DMS 273 (cell line): Measurements from ENCODE around the gene MOAP1.
"Not testable (repeated sequence)": the region's sequence is repeated elsewhere in the genome, so short reads cannot be mapped to it uniquely, and the experiment has no call there.

Experiments
- DNase-seq: peaks from one replicate; lab custom pipeline; 2025; ENCODE audit not compliant: unreplicated experiment; lab: John Stamatoyannopoulos, UW

Gene MOAP1

GRCh38 chr14:93148979-93149378, 35.7 kb downstream of the MOAP1 start:
- DNase-seq, result no peak

GRCh38 chr14:93146119-93146518, 38.6 kb downstream of the MOAP1 start:
- no peak for DNase-seq

- DNase-seq, result no peak
Observed at GRCh38 chr14:93142854-93143652, 41.6 kb downstream of the MOAP1 start.

- DNase-seq, result peak; percentile 85
Observed at GRCh38 chr14:93137864-93138263, 46.8 kb downstream of the MOAP1 start.

- DNase-seq, result not testable (repeated sequence)
Observed at GRCh38 chr14:93136508-93136907, 48.2 kb downstream of the MOAP1 start.

GRCh38 chr14:93136009-93136408, 48.7 kb downstream of the MOAP1 start:
- no peak for DNase-seq

- DNase-seq, result no peak
Observed at GRCh38 chr14:93135399-93135798, 49.3 kb downstream of the MOAP1 start.

GRCh38 chr14:93133464-93133863, 51.2 kb downstream of the MOAP1 start:
- DNase-seq, result peak; percentile 18

- DNase-seq, result peak; percentile 74
Observed at GRCh38 chr14:93132472-93133065, 52.1 kb downstream of the MOAP1 start.
